Stimulated activated CD4-positive, alpha-beta T cell treated with anti-CD3 and anti-CD28 coated beads, Interleukin-12 subunit alpha, Interleukin-12 subunit beta, amount 100 ng/mL, for 24 hours (primary cell): Measurements from ENCODE around the gene MS4A6A.
"Not testable (repeated sequence)": the region's sequence is repeated elsewhere in the genome, so short reads cannot be mapped to it uniquely, and the experiment has no call there.

Experiments used
- DNase-seq, 2 experiments: peaks; one replicate each; pipeline ENCODE4 v3.0.0-alpha.2; 2020; ENCODE audit warnings: low read depth in 2 of 2

MS4A6A gene

GRCh38 chr11:60183591-60184205, 815 bp upstream of the MS4A6A start:
- no peak for DNase-seq

DNA sequence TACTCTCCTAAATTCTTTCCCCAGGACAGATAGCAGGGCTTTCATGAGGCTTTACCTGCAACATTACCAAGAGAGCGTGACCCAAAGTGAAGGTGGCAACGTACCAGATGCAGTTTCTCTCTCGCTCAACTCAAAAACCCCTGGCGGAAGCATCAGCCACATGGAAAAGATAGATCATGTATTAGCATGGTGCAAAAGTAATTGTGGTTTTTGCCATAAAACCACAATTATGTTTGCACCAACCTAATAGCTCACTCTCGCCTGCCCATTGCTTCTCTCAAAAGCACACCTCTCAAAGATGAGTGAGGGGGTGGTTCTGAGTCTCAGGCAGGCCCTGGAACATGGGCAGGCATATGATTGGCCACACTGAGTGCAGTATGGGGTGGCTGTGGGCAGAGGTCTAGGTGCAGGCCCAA, 7.0 kb downstream of the MS4A6A start:
- DNase-seq, result peak in 1 of 2 experiments; percentile 10

DNA sequence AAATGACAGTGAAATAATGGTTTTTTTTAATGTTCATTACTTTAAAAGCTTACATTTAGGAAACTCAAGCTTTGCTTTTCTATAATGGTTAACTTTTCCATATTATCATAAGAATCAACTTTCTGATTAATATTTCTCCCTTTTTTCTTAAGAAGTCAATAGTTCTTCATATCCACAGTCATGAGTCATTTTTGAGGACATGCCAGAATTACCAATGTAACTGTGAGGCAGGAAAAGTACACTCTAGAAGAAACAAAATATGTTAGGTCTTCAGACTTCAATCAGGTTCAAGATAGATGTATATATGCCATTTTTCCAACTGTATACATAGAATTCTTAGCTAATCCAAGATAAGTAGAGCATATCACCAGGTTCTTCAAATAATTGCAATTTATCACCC, 10.9 kb downstream of the MS4A6A start:
- no peak for DNase-seq

DNA sequence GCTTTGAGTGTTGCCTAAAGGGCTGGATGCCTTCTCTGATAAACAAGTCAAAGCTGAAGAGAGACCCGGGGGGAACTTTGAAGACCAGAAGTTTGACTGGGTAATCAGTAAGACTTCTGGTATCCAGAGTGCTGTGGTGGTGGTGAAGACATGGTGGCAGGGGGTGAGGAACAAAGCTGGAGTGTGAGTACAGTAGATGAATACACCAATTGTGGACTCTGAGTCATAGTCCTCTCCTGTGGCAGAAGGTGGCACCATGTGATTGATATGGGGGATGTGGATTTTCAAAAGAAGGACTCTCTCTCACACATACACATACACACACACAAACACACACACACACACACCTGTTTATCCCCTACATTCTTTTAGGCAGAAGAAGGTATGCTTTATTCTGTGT, 12.3 kb downstream of the MS4A6A start:
- DNase-seq, result no peak

GRCh38 chr11:60169264-60169915, 13.5 kb downstream of the MS4A6A start:
- no peak for DNase-seq

DNA sequence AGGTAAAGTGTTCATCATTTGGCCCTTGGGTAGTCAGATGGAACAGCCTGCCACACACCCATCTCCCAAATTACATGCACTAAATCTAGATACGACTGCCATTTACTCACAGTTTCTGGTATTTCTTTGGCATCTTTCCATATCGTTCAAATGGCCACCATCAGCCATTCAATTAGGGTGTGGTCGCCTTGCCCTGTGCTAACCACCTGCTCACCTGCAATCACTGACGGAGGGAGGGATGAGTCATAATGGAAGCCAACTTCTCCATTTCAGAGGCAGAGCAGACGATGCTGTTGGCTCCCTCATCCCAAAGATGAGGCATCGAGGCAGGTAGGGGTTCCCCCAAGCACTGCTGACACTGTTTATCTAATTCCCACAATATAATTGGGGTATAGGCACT, 14.6 kb downstream of the MS4A6A start:
- DNase-seq, result no peak

DNA sequence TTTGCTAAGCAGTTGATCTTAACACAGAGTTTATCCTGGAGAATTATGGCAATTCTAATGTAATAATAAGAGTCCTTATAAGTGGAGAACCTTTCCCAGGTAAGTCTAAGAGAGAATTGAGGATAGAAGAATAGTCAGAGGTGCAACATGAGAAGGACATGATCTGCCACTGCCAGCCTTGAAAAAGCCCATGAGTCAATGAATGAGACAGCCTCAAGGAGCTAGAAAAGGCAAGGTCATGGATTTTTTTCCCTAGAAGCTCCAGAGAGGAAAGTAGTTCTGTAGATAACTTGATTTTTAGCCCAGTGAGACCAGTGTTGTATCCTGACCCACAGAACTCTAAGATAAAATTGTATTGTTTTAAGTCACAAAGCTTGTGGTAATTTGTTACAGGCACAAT, 16.9 kb downstream of the MS4A6A start:
- no peak for DNase-seq

GRCh38 chr11:60165538-60165937, 17.3 kb downstream of the MS4A6A start:
- DNase-seq, result no peak

GRCh38 chr11:60164550-60165075, 18.3 kb downstream of the MS4A6A start:
- DNase-seq, result no peak

- no peak for DNase-seq
Measured at GRCh38 chr11:60161766-60162165, 21.1 kb downstream of the MS4A6A start.

- no peak for DNase-seq
Measured at GRCh38 chr11:60161107-60161506, 21.8 kb downstream of the MS4A6A start.

- DNase-seq, result no peak
Measured at GRCh38 chr11:60159868-60160267, 23.0 kb downstream of the MS4A6A start.

GRCh38 chr11:60159284-60159683, 23.6 kb downstream of the MS4A6A start:
- no peak for DNase-seq

GRCh38 chr11:60158636-60159035, 24.2 kb downstream of the MS4A6A start:
- no peak for DNase-seq

GRCh38 chr11:60155931-60156330, 27.0 kb downstream of the MS4A6A start:
- DNase-seq, result no peak

DNA sequence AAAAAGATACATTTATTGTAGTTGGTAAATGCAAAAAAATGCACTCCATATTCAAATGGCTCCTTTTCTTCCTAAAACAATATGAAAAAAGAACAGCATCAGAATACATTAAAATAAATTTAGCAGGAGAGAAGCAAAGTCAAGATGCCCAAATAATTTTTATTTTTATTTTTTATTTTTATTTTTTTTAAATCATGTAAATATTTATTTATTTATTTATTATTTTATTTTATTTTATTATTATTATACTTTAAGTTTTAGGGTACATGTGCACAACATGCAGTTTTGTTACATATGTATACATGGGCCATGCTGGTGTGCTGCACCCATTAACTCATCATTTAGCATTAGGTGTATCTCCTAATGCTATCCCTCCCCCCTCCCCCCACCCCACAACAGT, 30.2 kb downstream of the MS4A6A start:
- DNase-seq, result not testable (repeated sequence)

- no peak for DNase-seq
Measured at GRCh38 chr11:60150279-60150678, 32.6 kb downstream of the MS4A6A start.

- DNase-seq, result no peak
Measured at GRCh38 chr11:60145677-60146076, 37.2 kb downstream of the MS4A6A start.

DNA sequence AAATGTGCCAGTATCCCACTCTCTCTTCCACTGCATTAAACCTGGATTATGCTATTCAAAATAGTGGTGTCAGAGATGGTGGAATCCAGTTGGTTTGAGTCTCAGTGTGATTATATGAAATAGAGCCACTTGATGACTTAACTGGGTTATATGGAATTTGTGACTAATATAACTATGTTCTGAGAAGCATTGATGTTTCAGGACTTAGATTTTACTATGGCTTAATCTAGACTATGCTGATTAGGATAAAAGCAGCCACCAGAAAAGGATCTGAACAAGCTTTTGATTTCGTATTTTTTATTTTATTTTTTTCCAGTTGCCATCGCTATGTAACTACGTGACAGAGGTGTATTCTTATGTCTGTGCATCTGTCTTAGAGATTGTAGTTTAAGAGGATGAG, 39.1 kb downstream of the MS4A6A start:
- DNase-seq, result no peak

GRCh38 chr11:60133917-60134316, 49.0 kb downstream of the MS4A6A start:
- no peak for DNase-seq

GRCh38 chr11:60131912-60132311, 51.0 kb downstream of the MS4A6A start:
- DNase-seq, result no peak

DNA sequence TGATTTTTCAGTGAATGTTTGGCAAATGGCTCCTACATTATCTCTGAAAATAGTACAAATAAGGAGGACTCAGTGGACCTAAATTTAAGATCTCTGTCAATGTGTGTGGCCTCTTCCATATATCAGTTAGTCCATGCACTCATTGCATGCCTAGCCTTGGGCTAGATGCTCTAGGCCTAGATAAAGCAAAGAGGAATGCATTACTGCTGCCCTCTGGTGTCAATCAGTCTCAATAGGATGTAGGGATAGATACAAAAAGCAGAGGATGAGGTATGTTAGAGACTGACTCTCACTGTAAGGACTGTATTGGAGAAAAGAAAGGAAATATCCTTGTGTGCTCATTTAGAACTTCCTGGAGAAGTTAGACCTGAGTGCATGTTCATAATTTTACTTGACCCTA, 52.4 kb downstream of the MS4A6A start:
- no peak for DNase-seq

- no peak for DNase-seq
Measured at GRCh38 chr11:60129853-60130252, 53.0 kb downstream of the MS4A6A start.

- DNase-seq, result not testable (repeated sequence)
Measured at GRCh38 chr11:60128866-60129265, 54.0 kb downstream of the MS4A6A start.
